A673 (cell line): ENCODE results near the gene NRXN3. TPM values are rescaled to one million over a fixed set of nuclear protein-coding genes. Genes with fewer than 3 reads are reported as not detected.

Experiments
- BruUV-seq: library from RNA; stranded (reverse); fragments of 400-500 nt; replicated peaks from 2 replicates; lab custom pipeline; 2021; lab: Mats Ljungman, UMichigan
- CTCF ChIA-PET: fragments of 300-600 bp; sonication (Branson Sonifier 250); formaldehyde crosslinking; loops from one replicate; lab custom pipeline; 2022; ENCODE audit warnings: antibody characterized with exemption; lab: Charles Lee
- POLR2A ChIA-PET: fragments of 300-600 bp; sonication (Branson Sonifier 250); formaldehyde crosslinking; loops from one replicate; lab custom pipeline; 2022; ENCODE audit warnings: antibody characterized with exemption; ENCODE audit not compliant: low non-redundant PET; lab: Charles Lee
- DNase-seq: peaks from one replicate; pipeline ENCODE4 v3.0.0-alpha.2; 2015; ENCODE audit warnings: low spot score
- H3K27ac ChIP-seq: fragments of 200-600 bp; sonication (generic); 2 replicates; pipeline ENCODE4 v1.5.1; 2016; ENCODE audit warnings: mixed run types, low read depth, mild to moderate bottlenecking, mixed read lengths, antibody characterized with exemption, low read length; ENCODE audit not compliant: poor library complexity, severe bottlenecking
- H3K27me3 ChIP-seq: fragments of 200-600 bp; sonication (generic); replicated peaks from 2 replicates; pipeline ENCODE4 v1.6.1; 2017; ENCODE audit warnings: mixed run types, low read depth, mild to moderate bottlenecking, mixed read lengths, antibody characterized with exemption, low read length; ENCODE audit not compliant: insufficient read depth, poor library complexity
- H3K36me3 ChIP-seq: fragments of 200-600 bp; sonication (generic); 2 replicates; pipeline ENCODE4 v1.6.1; 2016; ENCODE audit warnings: mixed run types, mild to moderate bottlenecking, mixed read lengths, antibody characterized with exemption, low read length; ENCODE audit not compliant: insufficient read depth, poor library complexity, severe bottlenecking
- H3K4me1 ChIP-seq: fragments of 200-600 bp; sonication (generic); 2 replicates; pipeline ENCODE4 v1.6.1; 2017; ENCODE audit warnings: mixed run types, mild to moderate bottlenecking, mixed read lengths, antibody characterized with exemption, low read length; ENCODE audit not compliant: insufficient read depth, poor library complexity, severe bottlenecking
- H3K4me3 ChIP-seq: fragments of 200-600 bp; sonication (generic); 2 replicates; pipeline ENCODE4 v1.5.1; 2016; ENCODE audit warnings: low read depth, mixed run types, mild to moderate bottlenecking, mixed read lengths, low read length; ENCODE audit not compliant: poor library complexity, severe bottlenecking
- H3K9me3 ChIP-seq: fragments of 200-600 bp; sonication (generic); 2 replicates; pipeline ENCODE4 v1.6.1; 2016; ENCODE audit warnings: mixed run types, low read depth, mild to moderate bottlenecking, mixed read lengths, antibody characterized with exemption, low read length; ENCODE audit not compliant: poor library complexity, severe bottlenecking
- CTCF ChIP-seq: fragments of 300-800, 200-600 bp; sonication (generic); conservative IDR thresholded peaks from 2 replicates; pipeline ENCODE4 v1.5.1; 2017; ENCODE audit warnings: low read depth, mild to moderate bottlenecking, antibody characterized with exemption, low read length, moderate library complexity, mixed read lengths
- EZH2 ChIP-seq: fragments of 200-600 bp; sonication (generic); IDR thresholded peaks from 2 replicates; pipeline ENCODE4 v1.6.1; 2017; ENCODE audit warnings: borderline replicate concordance, low read depth, mild to moderate bottlenecking, mixed read lengths, antibody characterized with exemption, low read length; ENCODE audit not compliant: poor library complexity, severe bottlenecking
- intact Hi-C: fragments of 100-400 bp; cut with micrococcal nuclease; formaldehyde crosslinking; loops from one replicate; pipeline ENCODE4 v1.10.0; 2022; ENCODE audit not compliant: unreplicated experiment
- total RNA-seq: library from RNA; stranded (reverse); gene quantifications from 2 replicates; pipeline ENCODE4 v1.2.3, GENCODE V29; 2021

Gene NRXN3
- total RNA-seq, 1 experiment from 2014 or later = 0.21 TPM

- DNase-seq = no peak
- no peak overlapping the region for H3K4me3 ChIP-seq
- intact Hi-C loops = no loop called here
- no peaks in the 10 kb centered on the region for H3K9me3 ChIP-seq
- no peak overlapping the region for H3K27ac ChIP-seq
- ChIA-PET POLR2A (no interaction called here), CTCF (no interaction called here)
- peaks cover 20% of the 10 kb centered on the region for H3K27me3 ChIP-seq
- no peaks in the 10 kb centered on the region for H3K4me1 ChIP-seq
- H3K36me3 ChIP-seq = no peaks in the 10 kb centered on the region
- TF ChIP-seq CTCF = no peak
- no peak for TF ChIP-seq EZH2
- BruUV-seq = no TSS peak
Measured at GRCh38 chr14:78319887-78320635, 149.9 kb downstream of the NRXN3 start.

GRCh38 chr14:78324353-78324752 is 154.2 kb downstream of the NRXN3 start:
- Histone ChIP-seq H3K4me3 (no peak overlapping the region), H3K36me3 (no peaks in the 10 kb centered on the region), H3K27ac (no peak overlapping the region), H3K4me1 (no peaks in the 10 kb centered on the region), H3K27me3 (peaks cover 21% of the 10 kb centered on the region), H3K9me3 (no peaks in the 10 kb centered on the region)
- DNase-seq = no peak
- intact Hi-C loops = no loop called here
- POLR2A ChIA-PET = no interaction called here
- CTCF ChIA-PET = no interaction called here
- TF ChIP-seq CTCF (no peak), EZH2 (no peak)
- no TSS peak for BruUV-seq

- Histone ChIP-seq H3K27ac (no peak overlapping the region), H3K36me3 (no peaks in the 10 kb centered on the region), H3K4me3 (no peak overlapping the region), H3K4me1 (no peaks in the 10 kb centered on the region), H3K9me3 (no peaks in the 10 kb centered on the region), H3K27me3 (peaks cover 24% of the 10 kb centered on the region)
- no TSS peak for BruUV-seq
- TF ChIP-seq CTCF (no peak), EZH2 (no peak)
- CTCF ChIA-PET = no interaction called here
- intact Hi-C loops = no loop called here
- no peak for DNase-seq
- POLR2A ChIA-PET = no interaction called here
Measured at GRCh38 chr14:78325911-78326310, 155.7 kb downstream of the NRXN3 start.
